SK-N-SH treated with all-trans-retinoic acid at 6 μM for 48 hours (cell line): ENCODE results near the gene TEAD1.

Experiments
- ATAC-seq: fragments of 200-7000 bp; cut with Tn5 transposase; 3 replicates; pipeline ENCODE4 v1.9.1; 2020; ENCODE audit warnings: mild to moderate bottlenecking, moderate library complexity
- ARNTL ChIP-seq: fragments of 450-650 bp; formaldehyde crosslinking; IDR thresholded peaks from 2 replicates; pipeline ENCODE4 v1.5.0; 2020; ENCODE audit warnings: low read depth, mild to moderate bottlenecking, moderate library complexity, borderline replicate concordance
- BACH2 ChIP-seq: fragments of 250-450 bp; sonication (Bioruptor Pico); IDR thresholded peaks from 2 replicates; pipeline ENCODE4 v1.9.0; 2021; ENCODE audit warnings: mild to moderate bottlenecking, borderline replicate concordance
- CSDC2 ChIP-seq: fragments of 250-450 bp; sonication (Bioruptor Pico); IDR thresholded peaks from 2 replicates; pipeline ENCODE4 v1.5.0; 2020; ENCODE audit warnings: mild to moderate bottlenecking, moderate library complexity
- CSRNP3 ChIP-seq: fragments of 250-450 bp; sonication (Bioruptor Pico); IDR thresholded peaks from 2 replicates; pipeline ENCODE4 v1.5.1; 2021; ENCODE audit warnings: mild to moderate bottlenecking, moderate library complexity
- ESRRG ChIP-seq: fragments of 250-450 bp; sonication (Bioruptor Pico); IDR thresholded peaks from 2 replicates; pipeline ENCODE4 v1.6.1; 2021; ENCODE audit warnings: mild to moderate bottlenecking
- GLIS3 ChIP-seq: fragments of 250-450 bp; sonication (Bioruptor Pico); IDR thresholded peaks from 2 replicates; pipeline ENCODE4 v1.5.0; 2020; ENCODE audit warnings: mild to moderate bottlenecking, moderate library complexity
- ISL1 ChIP-seq: fragments of 250-450 bp; sonication (Bioruptor Pico); IDR thresholded peaks from 2 replicates; pipeline ENCODE4 v2.1.2; 2022; ENCODE audit warnings: mild to moderate bottlenecking, moderate library complexity
- OSR1 ChIP-seq: fragments of 250-450 bp; sonication (Bioruptor Pico); IDR thresholded peaks from 2 replicates; pipeline ENCODE4 v1.8.0; 2022; ENCODE audit warnings: moderate library complexity, mild to moderate bottlenecking, inconsistent platforms
- PPARA ChIP-seq: fragments of 250-450 bp; sonication (Bioruptor Pico); IDR thresholded peaks from 2 replicates; pipeline ENCODE4 v1.5.0; 2020; ENCODE audit warnings: mild to moderate bottlenecking, borderline replicate concordance
- RARB ChIP-seq: fragments of 250-450 bp; sonication (Bioruptor Pico); IDR thresholded peaks from 2 replicates; pipeline ENCODE4 v1.8.0; 2021; ENCODE audit warnings: mild to moderate bottlenecking, moderate library complexity
- SNAI2 ChIP-seq: fragments of 250-450 bp; sonication (Bioruptor Pico); IDR thresholded peaks from 2 replicates; pipeline ENCODE4 v1.5.0; 2020; ENCODE audit warnings: mild to moderate bottlenecking, moderate library complexity
- TCF4 ChIP-seq: fragments of 250-450 bp; sonication (Bioruptor Pico); IDR thresholded peaks from 2 replicates; pipeline ENCODE4 v1.8.0; 2021; ENCODE audit warnings: mild to moderate bottlenecking, moderate library complexity, borderline replicate concordance
- TOX ChIP-seq: fragments of 250-450 bp; sonication (Bioruptor Pico); IDR thresholded peaks from 2 replicates; pipeline ENCODE4 v1.8.0; 2021; ENCODE audit warnings: mild to moderate bottlenecking, moderate library complexity, borderline replicate concordance
- TSHZ2 ChIP-seq: fragments of 250-450 bp; sonication (Bioruptor Pico); IDR thresholded peaks from 2 replicates; pipeline ENCODE4 v1.5.0; 2020; ENCODE audit warnings: mild to moderate bottlenecking, moderate library complexity
- ZC3H10 ChIP-seq: fragments of 250-450 bp; sonication (Bioruptor Pico); IDR thresholded peaks from 2 replicates; pipeline ENCODE4 v1.5.1; 2021; ENCODE audit warnings: mild to moderate bottlenecking, moderate library complexity
- ZFP3 ChIP-seq: fragments of 250-450 bp; sonication (Bioruptor Pico); IDR thresholded peaks from 2 replicates; pipeline ENCODE4 v1.5.0; 2020; ENCODE audit warnings: mild to moderate bottlenecking, moderate library complexity
- ZNF565 ChIP-seq: fragments of 450-650 bp; formaldehyde crosslinking; conservative IDR thresholded peaks from 2 replicates; pipeline ENCODE4 v1.5.0; 2020; ENCODE audit warnings: low read depth, mild to moderate bottlenecking, moderate library complexity
- ZNF70 ChIP-seq: fragments of 450-650 bp; formaldehyde crosslinking; IDR thresholded peaks from 2 replicates; pipeline ENCODE4 v1.5.0; 2020; ENCODE audit warnings: mild to moderate bottlenecking, moderate library complexity
- ZNF8 ChIP-seq: fragments of 450-650 bp; formaldehyde crosslinking; IDR thresholded peaks from 2 replicates; pipeline ENCODE4 v1.5.0; 2020; ENCODE audit warnings: mild to moderate bottlenecking, moderate library complexity
- TF ChIP-seq, protein P1 (sequence below): fragments of 250-450 bp; sonication (Bioruptor Pico); IDR thresholded peaks from 2 replicates; pipeline ENCODE4 v1.5.1; 2020; ENCODE audit warnings: low read depth, mild to moderate bottlenecking, moderate library complexity
- TF ChIP-seq, protein P2 (sequence below): fragments of 250-450 bp; sonication (Bioruptor Pico); IDR thresholded peaks from 2 replicates; pipeline ENCODE4 v1.8.0; 2021; ENCODE audit warnings: low read depth, mild to moderate bottlenecking, moderate library complexity, borderline replicate concordance

Gene TEAD1

GRCh38 chr11:12886508-12886907 lies 212.3 kb downstream of the TEAD1 start:
- TF ChIP-seq ZNF70 (CRISPR knock-in tag): no peak
- TF ChIP-seq, all 23 proteins: peak for 0

DNA sequence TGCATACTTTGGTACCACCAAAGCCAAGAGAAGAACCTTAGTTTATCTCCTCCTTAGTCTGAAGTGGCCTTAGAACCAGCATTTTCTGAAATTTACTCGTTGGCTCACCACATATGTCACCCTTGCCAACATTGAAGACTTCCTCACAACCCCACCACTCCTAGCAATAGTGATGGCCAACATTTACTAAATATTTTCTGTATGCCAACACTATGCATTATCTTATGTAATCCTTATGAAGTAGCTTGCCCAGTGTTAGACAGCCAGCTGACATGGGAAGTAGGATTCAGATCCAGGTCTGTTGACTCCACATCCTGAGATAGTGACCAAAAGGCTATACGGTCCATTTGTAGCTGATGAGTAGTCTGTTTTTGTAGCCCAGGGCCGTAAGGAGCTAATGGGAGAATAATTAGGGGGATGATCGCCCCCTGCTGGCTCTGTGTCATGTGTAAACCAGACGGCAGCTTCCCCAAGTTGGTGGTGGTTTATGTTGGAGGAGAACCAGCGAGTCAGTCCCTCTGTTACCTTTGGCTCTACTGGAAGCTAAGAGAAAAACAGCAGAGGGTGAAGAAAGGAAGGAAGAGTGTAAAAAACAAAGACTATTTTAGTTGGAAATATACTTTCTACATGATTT lies 214.4 kb downstream of the TEAD1 start:
- peak; percentile 74 for ATAC-seq
- TF ChIP-seq TOX (CRISPR knock-in tag) (no peak), TCF4 (CRISPR knock-in tag) (no peak), CSDC2 (CRISPR knock-in tag) (no peak), ESRRG (CRISPR knock-in tag) (no peak), ZNF70 (CRISPR knock-in tag) (no peak), ZFP3 (CRISPR knock-in tag) (no peak)
- TF ChIP-seq, all 23 proteins: peak for 0

More at GRCh38 chr11:12886508-12886907, 212.3 kb downstream of the TEAD1 start:
- no peak for ATAC-seq

DNA sequence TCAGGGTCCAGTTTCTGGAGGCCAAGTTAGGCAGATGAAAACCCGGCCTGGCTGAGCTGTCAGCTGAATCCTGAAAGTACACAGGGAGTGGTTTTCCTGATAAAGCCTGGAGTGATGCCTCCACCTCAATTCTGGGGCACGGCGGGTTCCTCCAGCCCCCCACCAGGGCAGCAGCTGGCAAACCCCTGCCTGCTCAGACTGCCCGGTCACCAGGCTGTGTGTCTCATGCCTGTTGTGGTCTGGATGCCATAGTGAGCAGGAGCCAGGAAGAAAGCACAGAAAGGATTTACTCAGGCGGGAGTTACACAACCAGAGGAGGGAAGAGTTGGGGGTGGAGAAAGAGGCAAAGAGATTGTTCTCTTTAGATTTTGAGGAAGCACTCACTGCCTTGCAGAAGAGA lies 215.0 kb downstream of the TEAD1 start:
- ATAC-seq: no peak
- TF ChIP-seq ARNTL (CRISPR knock-in tag): no peak
- TF ChIP-seq, protein P1, sequence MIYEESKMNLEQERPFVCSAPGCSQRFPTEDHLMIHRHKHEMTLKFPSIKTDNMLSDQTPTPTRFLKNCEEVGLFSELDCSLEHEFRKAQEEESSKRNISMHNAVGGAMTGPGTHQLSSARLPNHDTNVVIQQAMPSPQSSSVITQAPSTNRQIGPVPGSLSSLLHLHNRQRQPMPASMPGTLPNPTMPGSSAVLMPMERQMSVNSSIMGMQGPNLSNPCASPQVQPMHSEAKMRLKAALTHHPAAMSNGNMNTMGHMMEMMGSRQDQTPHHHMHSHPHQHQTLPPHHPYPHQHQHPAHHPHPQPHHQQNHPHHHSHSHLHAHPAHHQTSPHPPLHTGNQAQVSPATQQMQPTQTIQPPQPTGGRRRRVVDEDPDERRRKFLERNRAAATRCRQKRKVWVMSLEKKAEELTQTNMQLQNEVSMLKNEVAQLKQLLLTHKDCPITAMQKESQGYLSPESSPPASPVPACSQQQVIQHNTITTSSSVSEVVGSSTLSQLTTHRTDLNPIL (CRISPR knock-in tag): no peak
- no peak for TF ChIP-seq ZC3H10 (CRISPR knock-in tag)
- no peak for TF ChIP-seq ZNF565 (CRISPR knock-in tag)
- TF ChIP-seq ZNF70 (CRISPR knock-in tag): no peak
- TF ChIP-seq OSR1: no peak
- TF ChIP-seq BACH2 (CRISPR knock-in tag): no peak
- TF ChIP-seq ZFP3 (CRISPR knock-in tag): no peak

- ATAC-seq: no peak
- TF ChIP-seq ESRRG (CRISPR knock-in tag) (no peak), SNAI2 (no peak), ISL1 (no peak), ZNF70 (CRISPR knock-in tag) (no peak), TCF4 (CRISPR knock-in tag) (no peak), GLIS3 (CRISPR knock-in tag) (no peak), RARB (no peak), ZFP3 (CRISPR knock-in tag) (no peak), TOX (CRISPR knock-in tag) (no peak), ARNTL (CRISPR knock-in tag) (no peak), ZNF8 (no peak), TSHZ2 (CRISPR knock-in tag) (no peak), CSRNP3 (no peak), CSDC2 (CRISPR knock-in tag) (no peak), PPARA (CRISPR knock-in tag) (no peak), OSR1 (no peak)
- TF ChIP-seq, protein P2, sequence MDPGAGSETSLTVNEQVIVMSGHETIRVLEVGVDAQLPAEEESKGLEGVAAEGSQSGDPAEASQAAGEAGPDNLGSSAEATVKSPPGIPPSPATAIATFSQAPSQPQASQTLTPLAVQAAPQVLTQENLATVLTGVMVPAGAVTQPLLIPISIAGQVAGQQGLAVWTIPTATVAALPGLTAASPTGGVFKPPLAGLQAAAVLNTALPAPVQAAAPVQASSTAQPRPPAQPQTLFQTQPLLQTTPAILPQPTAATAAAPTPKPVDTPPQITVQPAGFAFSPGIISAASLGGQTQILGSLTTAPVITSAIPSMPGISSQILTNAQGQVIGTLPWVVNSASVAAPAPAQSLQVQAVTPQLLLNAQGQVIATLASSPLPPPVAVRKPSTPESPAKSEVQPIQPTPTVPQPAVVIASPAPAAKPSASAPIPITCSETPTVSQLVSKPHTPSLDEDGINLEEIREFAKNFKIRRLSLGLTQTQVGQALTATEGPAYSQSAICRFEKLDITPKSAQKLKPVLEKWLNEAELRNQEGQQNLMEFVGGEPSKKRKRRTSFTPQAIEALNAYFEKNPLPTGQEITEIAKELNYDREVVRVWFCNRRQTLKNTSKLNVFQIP (CRISPR knock-in tag): no peak
- TF ChIP-seq, protein P1 (CRISPR knock-in tag): no peak
Measured at GRCh38 chr11:12890476-12890875, 216.3 kb downstream of the TEAD1 start.
